Cardiac fibroblast (primary cell): ENCODE results near the gene SCAI.
"Not testable (repeated sequence)": the region's sequence is repeated elsewhere in the genome, so short reads cannot be mapped to it uniquely, and the experiment has no call there.

Source experiments
- DNase-seq, 2 donors: peaks; one replicate each; pipeline versions ENCODE4 v3.0.0 to v3.0.0-alpha.2; 2010; ENCODE audit warnings: low read depth in 2 of 2
- H3K4me3 ChIP-seq, 2 donors: replicated peaks in 1 of 2; 1 replicate in 1 of 2; 2 replicates in 1 of 2; pipeline ENCODE4 v1.5.1; 2011; ENCODE audit warnings: low read depth in 2 of 2, low read length in 2 of 2, mild to moderate bottlenecking in 2 of 2, moderate library complexity in 1 of 2
- TF ChIP-seq, protein P1 (sequence below): IDR thresholded peaks from one replicate; pipeline ENCODE4 v1.5.1; 2011; ENCODE audit warnings: low read depth, mild to moderate bottlenecking, low read length, inconsistent platforms

SCAI gene

DNA sequence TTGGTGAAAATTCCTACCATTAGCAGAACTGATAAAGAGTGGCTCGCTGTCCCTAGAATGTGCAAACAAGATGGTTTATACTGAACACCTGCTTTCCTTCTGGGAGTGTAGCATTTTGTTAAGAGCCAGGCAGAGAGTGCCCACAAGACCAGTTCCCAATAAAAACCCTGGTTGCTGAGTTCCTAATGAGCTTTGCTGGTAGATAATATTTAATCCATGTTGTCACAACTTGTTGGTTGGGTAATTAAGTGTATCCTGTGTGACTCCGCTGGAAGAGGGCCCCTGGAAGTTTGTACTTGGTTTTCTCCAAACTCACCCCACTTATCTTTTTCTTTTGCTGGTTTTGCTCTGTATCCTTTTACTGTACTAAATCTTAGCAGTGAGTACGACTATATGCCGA is 162.9 kb downstream of the SCAI start:
- DNase-seq = no peak
- H3K4me3 ChIP-seq = no peak overlapping the region
- TF ChIP-seq, protein P1, sequence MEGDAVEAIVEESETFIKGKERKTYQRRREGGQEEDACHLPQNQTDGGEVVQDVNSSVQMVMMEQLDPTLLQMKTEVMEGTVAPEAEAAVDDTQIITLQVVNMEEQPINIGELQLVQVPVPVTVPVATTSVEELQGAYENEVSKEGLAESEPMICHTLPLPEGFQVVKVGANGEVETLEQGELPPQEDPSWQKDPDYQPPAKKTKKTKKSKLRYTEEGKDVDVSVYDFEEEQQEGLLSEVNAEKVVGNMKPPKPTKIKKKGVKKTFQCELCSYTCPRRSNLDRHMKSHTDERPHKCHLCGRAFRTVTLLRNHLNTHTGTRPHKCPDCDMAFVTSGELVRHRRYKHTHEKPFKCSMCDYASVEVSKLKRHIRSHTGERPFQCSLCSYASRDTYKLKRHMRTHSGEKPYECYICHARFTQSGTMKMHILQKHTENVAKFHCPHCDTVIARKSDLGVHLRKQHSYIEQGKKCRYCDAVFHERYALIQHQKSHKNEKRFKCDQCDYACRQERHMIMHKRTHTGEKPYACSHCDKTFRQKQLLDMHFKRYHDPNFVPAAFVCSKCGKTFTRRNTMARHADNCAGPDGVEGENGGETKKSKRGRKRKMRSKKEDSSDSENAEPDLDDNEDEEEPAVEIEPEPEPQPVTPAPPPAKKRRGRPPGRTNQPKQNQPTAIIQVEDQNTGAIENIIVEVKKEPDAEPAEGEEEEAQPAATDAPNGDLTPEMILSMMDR = no peak

DNA sequence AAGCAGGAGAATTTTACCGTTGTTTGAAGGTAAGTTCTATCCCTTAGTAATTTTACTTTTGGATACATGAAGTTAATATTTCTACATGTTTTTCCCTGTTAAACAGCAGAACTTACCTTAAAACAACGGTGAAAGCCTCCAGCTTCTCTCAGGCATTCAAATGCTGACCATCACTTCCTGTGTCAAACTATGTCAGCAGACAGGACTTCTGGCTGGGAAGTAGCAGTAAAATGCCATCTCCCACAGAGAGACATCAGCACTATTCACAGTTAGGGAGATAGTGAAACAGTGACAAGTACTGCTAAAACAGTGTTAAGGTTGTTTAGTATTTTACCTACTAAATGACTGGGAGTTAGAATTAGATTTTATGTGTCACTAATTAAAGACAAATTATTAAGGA is 168.2 kb downstream of the SCAI start:
- TF ChIP-seq, protein P1 = no peak
- H3K4me3 ChIP-seq = no peak overlapping the region
- DNase-seq = peak; percentile 19 to 27

DNA sequence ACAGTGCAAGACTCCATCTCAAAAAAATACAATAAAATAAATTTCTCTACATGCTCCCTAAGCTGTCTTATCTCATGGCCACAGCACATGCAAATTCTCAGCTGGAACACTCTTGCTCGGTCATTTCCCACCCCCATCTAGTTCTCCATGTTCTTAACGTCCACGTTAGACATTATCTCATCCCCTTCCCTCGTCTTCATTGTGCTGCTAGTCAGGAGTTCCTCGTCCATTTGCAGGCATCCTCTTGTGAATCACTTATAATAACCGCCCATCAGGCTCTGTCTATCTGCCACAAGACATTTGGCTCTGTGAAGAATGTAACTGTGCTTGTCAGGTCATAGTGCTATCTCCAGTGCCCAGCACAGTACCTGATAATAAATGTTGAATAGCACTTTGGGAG is 169.5 kb downstream of the SCAI start:
- DNase-seq = no peak
- H3K4me3 ChIP-seq = no peak overlapping the region
- TF ChIP-seq, protein P1 = no peak

DNA sequence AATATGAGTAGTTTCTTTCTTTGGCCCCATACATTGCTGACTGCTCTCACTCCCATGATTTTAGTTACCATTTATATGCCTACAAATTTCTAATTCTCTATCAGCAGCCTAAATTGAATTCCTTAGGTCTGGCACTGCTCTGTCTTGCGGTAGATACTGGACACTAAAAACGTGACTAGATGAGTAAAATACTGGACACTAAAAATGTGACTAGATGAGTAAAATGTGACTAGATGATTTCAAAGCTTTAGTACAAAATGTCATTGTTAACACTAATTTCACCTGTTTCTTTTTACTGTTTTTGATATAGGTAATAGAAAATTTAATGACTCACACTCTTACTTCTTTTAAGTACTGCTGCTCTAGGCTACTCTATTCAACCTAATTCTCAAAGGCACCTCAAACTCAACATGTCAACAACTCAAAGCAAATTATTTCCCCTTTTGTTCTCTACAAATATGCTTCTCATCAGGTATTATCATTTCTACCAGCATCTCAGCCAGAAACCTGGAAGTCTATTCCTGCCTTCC is 171.0 kb downstream of the SCAI start:
- no peak overlapping the region for H3K4me3 ChIP-seq
- TF ChIP-seq, protein P1 = no peak
- DNase-seq = no peak

DNA sequence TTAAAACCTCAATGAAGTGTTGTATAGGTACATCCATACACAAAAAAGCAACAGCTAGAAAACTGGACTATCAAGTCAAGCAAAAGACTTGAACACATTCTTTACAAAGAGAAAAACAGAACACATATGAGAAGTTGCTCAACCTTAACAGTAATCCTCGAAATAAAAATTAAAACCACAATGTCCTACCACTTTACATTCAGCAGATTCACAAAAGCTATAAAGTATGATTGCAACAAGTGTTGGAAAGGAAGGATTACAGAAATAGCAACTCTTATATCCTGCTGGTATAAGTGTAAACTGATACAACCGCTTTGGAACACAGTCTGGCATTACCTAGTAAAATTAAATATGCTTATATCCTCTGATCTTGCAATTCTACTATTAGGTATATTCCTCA is 173.9 kb downstream of the SCAI start:
- no peak for DNase-seq
- TF ChIP-seq, protein P1 = no peak
- H3K4me3 ChIP-seq = no peak overlapping the region

DNA sequence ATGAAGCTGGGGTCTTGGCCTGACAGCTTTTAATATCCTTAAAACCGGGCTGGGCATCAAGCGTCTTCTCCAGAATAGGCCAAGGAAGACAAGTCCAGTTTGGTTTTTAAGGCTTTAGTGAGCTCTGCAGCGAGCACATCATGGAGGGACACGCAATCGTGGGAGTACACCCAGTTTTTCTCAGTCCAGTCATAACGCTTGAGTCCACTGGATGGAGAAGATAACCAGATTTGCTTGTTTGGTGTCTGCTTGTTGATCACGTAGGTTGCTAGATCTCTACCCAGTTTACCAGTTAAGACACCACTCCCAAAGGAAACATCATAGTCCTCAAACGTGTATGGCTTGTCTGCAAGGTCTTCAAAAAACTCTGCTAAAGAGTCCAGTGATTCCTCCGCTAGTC is 175.1 kb downstream of the SCAI start:
- no peak overlapping the region for H3K4me3 ChIP-seq
- TF ChIP-seq, protein P1 = no peak
- no peak for DNase-seq

DNA sequence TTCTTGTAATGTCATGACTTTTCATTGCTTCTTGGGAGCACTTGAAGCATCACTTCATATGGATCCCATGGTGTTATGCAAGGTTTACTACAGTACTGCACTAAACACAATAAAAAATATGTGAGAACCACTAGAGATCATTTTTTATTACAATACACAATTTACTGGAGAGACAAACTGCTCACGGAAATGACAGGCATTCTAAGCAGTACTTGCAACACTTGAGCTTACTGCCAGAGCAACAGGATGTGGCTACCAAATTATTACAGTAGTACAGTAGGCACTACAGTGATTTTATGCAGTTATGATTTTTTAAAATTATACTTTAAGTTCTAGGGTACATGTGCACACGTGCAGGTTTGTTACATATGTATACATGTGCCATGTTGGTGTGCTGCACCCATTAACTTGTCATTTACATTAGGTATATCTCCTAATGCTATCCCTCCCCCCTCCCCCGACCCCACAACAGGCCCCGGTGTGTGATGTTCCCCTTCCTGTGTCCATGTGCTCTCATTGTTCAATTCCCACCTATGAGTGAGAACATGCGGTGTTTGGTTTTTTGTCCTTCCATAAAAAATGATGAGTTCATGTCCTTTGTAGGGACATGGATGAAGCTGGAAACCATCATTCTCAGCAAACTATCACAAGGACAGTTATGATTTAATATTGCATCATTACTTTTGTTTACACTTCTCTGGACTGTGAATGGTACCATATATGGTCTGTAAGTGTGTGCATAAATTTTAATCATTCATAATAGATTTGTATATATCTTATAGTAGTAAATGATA is 177.4 kb downstream of the SCAI start:
- H3K4me3 ChIP-seq = not testable (repeated sequence)
- DNase-seq = peak; percentile 23 to 43
